Stimulated activated CD8-positive, alpha-beta memory T cell treated with anti-CD3 and anti-CD28 coated beads, Interleukin-12 subunit alpha, Interleukin-12 subunit beta, amount 100 ng/mL, for 24 hours (primary cell): ENCODE measurements around the gene CYP3A4.
"Not testable (repeated sequence)": the region's sequence is repeated elsewhere in the genome, so short reads cannot be mapped to it uniquely, and the experiment has no call there.

Experiments used
- DNase-seq: peaks from one replicate; pipeline ENCODE4 v3.0.0-alpha.2; 2020; ENCODE audit errors: extremely low read depth

Gene CYP3A4

GRCh38 chr7:99784007-99784406, at the start of gene CYP3A4:
TSS of gene CYP3A4 (minus strand) at chr7:99784184. CDS start at chr7:99784081, 103 bp downstream.
- DNase-seq, result no peak

GRCh38 chr7:99833289-99833877, 49.4 kb upstream of the CYP3A4 start:
- no peak for DNase-seq

GRCh38 chr7:99831595-99831994, 47.6 kb upstream of the CYP3A4 start:
- no peak for DNase-seq

GRCh38 chr7:99829524-99830160, 45.7 kb upstream of the CYP3A4 start:
- DNase-seq, result no peak

GRCh38 chr7:99828811-99829210, 44.8 kb upstream of the CYP3A4 start:
- DNase-seq, result no peak

GRCh38 chr7:99827040-99827778, 43.2 kb upstream of the CYP3A4 start:
- no peak for DNase-seq

GRCh38 chr7:99825873-99826272, 41.9 kb upstream of the CYP3A4 start:
- DNase-seq, result no peak

- no peak for DNase-seq
Observed at GRCh38 chr7:99825452-99825851, 41.5 kb upstream of the CYP3A4 start.

- no peak for DNase-seq
Observed at GRCh38 chr7:99824091-99824490, 40.1 kb upstream of the CYP3A4 start.

- DNase-seq, result no peak
Observed at GRCh38 chr7:99822731-99823718, 39.0 kb upstream of the CYP3A4 start.

- no peak for DNase-seq
Observed at GRCh38 chr7:99820408-99821027, 36.5 kb upstream of the CYP3A4 start.

GRCh38 chr7:99808766-99809165, 24.8 kb upstream of the CYP3A4 start:
- no peak for DNase-seq

- no peak for DNase-seq
Observed at GRCh38 chr7:99806839-99807478, 23.0 kb upstream of the CYP3A4 start.

- DNase-seq, result no peak
Observed at GRCh38 chr7:99805641-99806040, 21.7 kb upstream of the CYP3A4 start.

GRCh38 chr7:99803118-99803517, 19.1 kb upstream of the CYP3A4 start:
- not testable (repeated sequence) for DNase-seq

GRCh38 chr7:99801407-99801806, 17.4 kb upstream of the CYP3A4 start:
- DNase-seq, result not testable (repeated sequence)

- DNase-seq, result no peak
Observed at GRCh38 chr7:99798972-99799371, 15.0 kb upstream of the CYP3A4 start.

- DNase-seq, result not testable (repeated sequence)
Observed at GRCh38 chr7:99795864-99796263, 11.9 kb upstream of the CYP3A4 start.

GRCh38 chr7:99794585-99795502, 10.9 kb upstream of the CYP3A4 start:
- no peak for DNase-seq

GRCh38 chr7:99793443-99793842, 9.5 kb upstream of the CYP3A4 start:
- DNase-seq, result no peak
